K562 (cell line): ENCODE data around the gene NOSIP. TPM values are rescaled to one million over a fixed set of nuclear protein-coding genes. Genes with fewer than 3 reads are reported as not detected.
A peak's percentile ranks its signal among the peaks of the same experiment; 100 is the strongest.

Source experiments
- ATAC-seq: fragments of 200-7000 bp; cut with Tn5 transposase; 3 replicates; pipeline ENCODE4 v1.9.1; 2020; ENCODE audit warnings: moderate library complexity
- BruUV-seq: library from RNA; stranded (reverse); fragments of 400-500 nt; replicated peaks from 2 replicates; lab custom pipeline; 2021; lab: Mats Ljungman, UMichigan
- CTCF ChIA-PET: fragments of 300-600 bp; formaldehyde crosslinking; extraction: SDS; loops from one replicate; lab custom pipeline; 2021; ENCODE audit warnings: low intra/inter-chr PET ratio; lab: Yijun Ruan, JAX
- POLR2A ChIA-PET: fragments of 300-600, 350-650 bp; sonication (Branson Sonifier 250); formaldehyde crosslinking; extraction: SDS; loops from one replicate; lab custom pipeline; 2021; ENCODE audit warnings: antibody characterized with exemption, inconsistent platforms; lab: Yijun Ruan, JAX
- DNase-seq, 4 experiments: peaks; one replicate each; pipeline versions ENCODE4 v3.0.0 to v3.0.0-alpha.2; 2011 to 2018; ENCODE audit warnings: low spot score in 3 of 4, mixed read lengths in 3 of 4; ENCODE audit errors: extremely low read depth in 1 of 4
- FAIRE-seq: peaks from 2 replicates; lab custom pipeline; 2011; peaks lifted over from hg19 to GRCh38; lab: Jason Lieb, UNC
- H2AFZ ChIP-seq: 2 replicates; pipeline ENCODE4 v1.6.0; 2011; ENCODE audit warnings: low read depth, low read length, control low read depth, inconsistent platforms
- H3K27ac ChIP-seq: fragments of 200-600 bp; 3 replicates; pipeline ENCODE4 v1.8.0; 2011; ENCODE audit warnings: low read depth, mild to moderate bottlenecking, control low read depth, inconsistent platforms, low read length, moderate library complexity, mixed read lengths; ENCODE audit errors: extremely low read depth
- H3K27me3 ChIP-seq, 2 experiments: fragments of 300-600 bp in 1 of 2; 2 replicates in 1 of 2; 3 replicates in 1 of 2; pipeline versions ENCODE4 v1.6.0 to v1.8.0; 2011; ENCODE audit warnings: inconsistent platforms in 2 of 2, low read length in 2 of 2, mild to moderate bottlenecking in 1 of 2, mixed read lengths in 1 of 2, moderate library complexity in 1 of 2; ENCODE audit not compliant: control insufficient read depth in 2 of 2, insufficient read depth in 2 of 2
- H3K36me3 ChIP-seq: fragments of 300-600 bp; 3 replicates; pipeline ENCODE4 v1.8.0; 2011; ENCODE audit warnings: mild to moderate bottlenecking, low read length, inconsistent platforms; ENCODE audit not compliant: control insufficient read depth, insufficient read depth
- H3K4me1 ChIP-seq, 2 experiments: fragments of 200-600 bp in 1 of 2; replicated peaks in 1 of 2; 2 replicates in 1 of 2; 3 replicates in 1 of 2; pipeline versions ENCODE4 v1.5.1 to v1.8.0; 2011; ENCODE audit warnings: inconsistent platforms in 2 of 2, low read length in 2 of 2, mild to moderate bottlenecking in 1 of 2, mixed read lengths in 1 of 2, moderate library complexity in 1 of 2; ENCODE audit not compliant: control insufficient read depth in 2 of 2, insufficient read depth in 2 of 2
- H3K4me2 ChIP-seq: 2 replicates; pipeline ENCODE4 v1.6.1; 2011; ENCODE audit warnings: low read length, control low read depth, inconsistent platforms, mixed read lengths; ENCODE audit not compliant: insufficient read depth
- H3K4me3 ChIP-seq: fragments of 200-600 bp; sonication (generic), shearing (Covaris generic); 2 replicates; pipeline ENCODE4 v1.5.1; 2016; ENCODE audit warnings: control low read depth, inconsistent platforms
- H3K79me2 ChIP-seq: fragments of 200-600 bp; 3 replicates; pipeline ENCODE4 v1.8.0; 2011; ENCODE audit warnings: low read length, inconsistent platforms; ENCODE audit not compliant: control insufficient read depth, insufficient read depth
- H3K9ac ChIP-seq, 2 experiments: 2 replicates each; pipeline versions ENCODE4 v1.6.0 to v1.6.1; 2011; ENCODE audit warnings: low read depth in 2 of 2, low read length in 2 of 2, control low read depth in 1 of 2, inconsistent platforms in 1 of 2, mild to moderate bottlenecking in 1 of 2, mixed read lengths in 1 of 2; ENCODE audit not compliant: insufficient read depth in 1 of 2
- H3K9me1 ChIP-seq: one replicate; pipeline ENCODE4 v1.6.0; 2011; ENCODE audit warnings: inconsistent platforms, mild to moderate bottlenecking, low read length, moderate library complexity; ENCODE audit not compliant: control insufficient read depth, insufficient read depth
- H3K9me3 ChIP-seq: replicated peaks from 2 replicates; pipeline ENCODE4 v1.5.1; 2011; ENCODE audit warnings: low read depth, low read length, inconsistent platforms; ENCODE audit not compliant: control insufficient read depth, insufficient read depth
- H4K20me1 ChIP-seq: replicated peaks from 2 replicates; pipeline ENCODE4 v1.6.1; 2011; ENCODE audit warnings: low read length, inconsistent platforms, mixed read lengths; ENCODE audit not compliant: control insufficient read depth, insufficient read depth
- KDM2B ChIP-seq: fragments of 250-450 bp; sonication (Bioruptor Pico); IDR thresholded peaks from 2 replicates; pipeline ENCODE4 v1.8.0; 2021; ENCODE audit warnings: mild to moderate bottlenecking, moderate library complexity
- PHF8 ChIP-seq: fragments of 200-600 bp; sonication (generic); IDR thresholded peaks from 2 replicates; pipeline ENCODE4 v1.6.1; 2012; ENCODE audit warnings: mixed run types, mild to moderate bottlenecking, inconsistent platforms, low read length, moderate library complexity, borderline replicate concordance
- POLR2AphosphoS5 ChIP-seq: IDR thresholded peaks from 2 replicates; pipeline ENCODE4 v1.6.1; 2011; ENCODE audit warnings: mild to moderate bottlenecking, low read depth, low read length, moderate library complexity; ENCODE audit not compliant: control insufficient read depth, insufficient read depth
- POLR2G ChIP-seq: fragments of 200-400 bp; formaldehyde crosslinking; IDR thresholded peaks from 2 replicates; pipeline ENCODE4 v1.6.1; 2017; ENCODE audit warnings: low read depth, mild to moderate bottlenecking, antibody characterized with exemption, low read length, moderate library complexity
- RB1 ChIP-seq: fragments of 450-650 bp; IDR thresholded peaks from 2 replicates; pipeline ENCODE4 v1.6.1; 2017; ENCODE audit warnings: low read depth, mild to moderate bottlenecking
- SIN3A ChIP-seq, 2 experiments: fragments of 150-350 bp in 1 of 2; IDR thresholded peaks; 2 replicates each; pipeline ENCODE4 v1.6.1; 2011 to 2016; ENCODE audit warnings: borderline replicate concordance in 2 of 2, low read depth in 2 of 2, low read length in 2 of 2, mild to moderate bottlenecking in 2 of 2, moderate library complexity in 2 of 2; ENCODE audit not compliant: control insufficient read depth in 1 of 2
- STAT5A ChIP-seq: IDR thresholded peaks from 2 replicates; pipeline ENCODE4 v1.6.1; 2012; ENCODE audit warnings: low read length, inconsistent platforms, borderline replicate concordance
- ZNF263 ChIP-seq: sonication (generic); formaldehyde crosslinking; IDR thresholded peaks from 2 replicates; pipeline ENCODE4 v1.8.0; 2022; ENCODE audit warnings: mild to moderate bottlenecking, missing genetic modification reagents, borderline replicate concordance
- ZNF384 ChIP-seq: IDR thresholded peaks from 2 replicates; pipeline ENCODE4 v1.6.1; 2012; ENCODE audit warnings: low read depth, low read length, improper control_type of control experiment
- ZNF395 ChIP-seq: fragments of 200-800 bp; sonication (Bioruptor generic); IDR thresholded peaks from 2 replicates; pipeline ENCODE4 v1.6.1; 2017; ENCODE audit warnings: missing genetic modification characterization, missing compliant biosample characterization
- ZNF639 ChIP-seq, 2 experiments: fragments of 200-800 bp in 1 of 2; sonication (Bioruptor generic) in 1 of 2; sonication (generic) in 1 of 2; formaldehyde crosslinking in 1 of 2; IDR thresholded peaks in 1 of 2; conservative IDR thresholded peaks in 1 of 2; 2 replicates each; pipeline versions ENCODE4 v1.5.0 to v1.6.1; 2016 to 2020; ENCODE audit warnings: missing compliant biosample characterization in 1 of 2, missing genetic modification characterization in 1 of 2, missing genetic modification reagents in 1 of 2
- WGBS: fragments of 100-300 bp; shearing (Covaris generic); methylation state at CpG from one replicate; pipeline ENCODE4 v1.1.6; 2016; ENCODE audit warnings: low coverage, mixed read lengths; ENCODE audit not compliant: insufficient coverage; ENCODE audit errors: missing lambda C conversion rate; 5-methylcytosine and 5-hydroxymethylcytosine counted together
- in situ Hi-C: fragments of 300-500 bp; cut with MboI; formaldehyde crosslinking; loops from 4 replicates; pipeline ENCODE4 v1.15.0; 2018; ENCODE audit warnings: inconsistent platforms, mixed read lengths
- intact Hi-C: fragments of 100-400 bp; cut with micrococcal nuclease; formaldehyde crosslinking; loops from 2 replicates; pipeline ENCODE4 v1.14.2; 2022
- polyA plus RNA-seq, 8 experiments: library from polyadenylated mRNA; depleted of rRNA in 4 of 8; stranded (reverse) in 5 of 8; unstranded in 3 of 8; fragments of >200 nt; fragmentation: Nextera tagmentation in 2 of 8; fragmentation: Illumina TruSeq in 1 of 8; extraction: Ambion mirVana in 2 of 8; extraction: Trizol in 1 of 8; gene quantifications; 2 replicates each; pipeline versions ENCODE4 v1.2.1 to v1.2.3, GENCODE V29; 2011 to 2014; ENCODE audit warnings: inconsistent platforms in 1 of 8, missing spikeins in 1 of 8
- total RNA-seq, 7 experiments: library from RNA; depleted of rRNA in 6 of 7; stranded (reverse); fragments of >200 nt in 6 of 7; fragmentation: Illumina TruSeq in 2 of 7; extraction: Trizol in 2 of 7; gene quantifications; 2 replicates each; pipeline versions ENCODE4 v1.2.1 to v1.2.3, GENCODE V29; 2011 to 2021; ENCODE audit warnings: low replicate concordance in 1 of 7
- TF ChIP-seq, protein P1 (sequence below): fragments of 450-650 bp; IDR thresholded peaks from 2 replicates; pipeline ENCODE4 v1.6.1; 2018; ENCODE audit not compliant: partially characterized antibody

NOSIP gene
- total and polyA plus RNA-seq, 9 of the 15 experiments (the other 6 are each of a cell fraction or from before 2014, with no cell fraction given) = 14.4 to 153 (median 79.9) TPM

DNA sequence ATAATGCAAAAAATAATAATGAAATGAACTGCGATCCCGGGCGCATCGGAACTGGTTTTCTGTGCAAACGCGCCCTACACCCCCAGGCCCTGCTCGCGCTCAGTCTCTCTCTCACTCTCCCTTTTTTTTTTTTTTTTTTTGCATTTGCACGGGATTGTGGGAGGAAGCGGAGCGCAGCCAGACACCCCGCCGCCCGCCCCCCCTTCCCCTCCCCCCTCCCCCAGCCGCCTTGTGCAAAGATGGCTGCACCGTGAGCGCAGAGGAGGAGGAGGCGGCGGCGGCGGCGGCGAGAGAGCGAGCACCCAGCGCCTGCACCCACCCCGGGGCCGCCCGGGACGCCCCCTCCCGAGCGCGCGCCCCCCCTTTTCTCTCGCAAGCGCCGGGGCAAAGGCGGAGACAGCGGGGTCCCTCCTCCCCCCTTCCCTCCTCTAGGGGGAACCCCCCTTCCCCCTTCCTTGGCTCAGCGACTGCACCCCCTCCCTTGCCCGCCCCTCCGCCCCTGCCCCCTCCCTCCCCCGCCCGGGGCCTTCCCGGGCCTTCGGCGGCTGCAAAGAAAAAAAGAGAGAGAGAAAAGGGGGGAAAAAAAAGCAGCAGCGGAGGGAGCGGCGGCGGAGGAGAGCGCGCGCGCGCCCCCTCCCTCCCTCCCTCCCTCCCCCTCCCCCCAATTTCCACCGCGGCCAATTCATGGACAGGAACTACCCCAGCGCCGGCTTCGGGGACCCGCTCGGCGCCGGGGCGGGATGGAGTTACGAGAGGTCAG lies 10.8 kb upstream of the NOSIP start, which contains the start of gene PRR12:
PRR12 (plus strand) TSS at position 212 of the 760 bp plus-strand sequence; CDS start at position 685, 473 bp downstream.
- peaks cover 6% of the 10 kb centered on the region; the same call in 1 of the 2 replicates for H4K20me1 ChIP-seq
- peak; percentile 81 to 89 (median 87) for DNase-seq
- peak within 1 kb of the TSS; percentile 95 for H3K27ac ChIP-seq
- peaks cover 3% of the 10 kb centered on the region for H3K9me1 ChIP-seq
- intact Hi-C loops = loop anchor here (2.0 to 5.0 kb wide), 5 partner anchors 50 to 434 kb away; partner anchors contain the start of genes BCL2L12, HRC, IRF3 and PRMT1
- peak; percentile 78 for FAIRE-seq
- no peaks in the 10 kb centered on the region for H3K27me3 ChIP-seq
- in situ Hi-C loops = no loop called here
- peaks cover 24% of the 10 kb centered on the region for H3K36me3 ChIP-seq
- H3K4me2 ChIP-seq = peak within 1 kb of the TSS; percentile 97
- peak within 1 kb of the TSS; percentile 86 for H2AFZ ChIP-seq
- no peaks in the 10 kb centered on the region for H3K9me3 ChIP-seq
- WGBS = 3% methylated on average over 12 of the region's 66 CpGs
- H3K4me1 ChIP-seq = peaks cover 10 to 46% of the 10 kb centered on the region in 2 experiments; a peak in 4 of 5 replicates
- peaks cover 39% of the 10 kb centered on the region for H3K79me2 ChIP-seq
- BruUV-seq = no TSS peak
- peak; percentile 52 for ATAC-seq
- CTCF ChIA-PET = no interaction called here
- H3K4me3 ChIP-seq = peak within 1 kb of the TSS; percentile 88
- H3K9ac ChIP-seq = peak within 1 kb of the TSS; percentile 95 to 99
- POLR2A ChIA-PET = interaction anchor here (0.5 to 3.5 kb wide), 14 partner anchors 11 to 1044 kb away, joined by 3 to 30 read pairs (median 4); partner anchors contain the start of genes NOSIP, PRRG2, RPS11 and RRAS
- TF ChIP-seq ZNF395 (CRISPR knock-in tag) (peak; percentile 62; the same call in 1 of the 2 replicates), STAT5A (0 out of 2 replicates have a peak, but pooled peaks have one; percentile 3), ZNF263 (0 out of 2 replicates have a peak, but pooled peaks have one; percentile 21), ZNF384 (peak; percentile 98), PHF8 (peak; percentile 21; the same call in 1 of the 2 replicates), SIN3A (IDR thresholded peaks at IDR 0.05; ENCODE audit: borderline replicate concordance in 2 of 2, control insufficient read depth in 1 of 2, low read depth in 2 of 2, low read length in 2 of 2) (peak; percentile 35 to 62; a peak in 1 of 4 replicates), POLR2AphosphoS5 (0 out of 2 replicates have a peak, but pooled peaks have one; percentile 32), KDM2B (CRISPR knock-in tag) (no peak), RB1 (peak; percentile 57; the same call in 1 of the 2 replicates), ZNF639 (CRISPR knock-in tag; conservative IDR thresholded peaks at IDR 0.05 in 1 of 2, IDR thresholded peaks at IDR 0.05 in 1 of 2) (peak in 1 of 2 experiments; percentile 96; a peak in 2 of 4 replicates), POLR2G (peak; percentile 55; the same call in 1 of the 2 replicates)
- TF ChIP-seq, protein P1, sequence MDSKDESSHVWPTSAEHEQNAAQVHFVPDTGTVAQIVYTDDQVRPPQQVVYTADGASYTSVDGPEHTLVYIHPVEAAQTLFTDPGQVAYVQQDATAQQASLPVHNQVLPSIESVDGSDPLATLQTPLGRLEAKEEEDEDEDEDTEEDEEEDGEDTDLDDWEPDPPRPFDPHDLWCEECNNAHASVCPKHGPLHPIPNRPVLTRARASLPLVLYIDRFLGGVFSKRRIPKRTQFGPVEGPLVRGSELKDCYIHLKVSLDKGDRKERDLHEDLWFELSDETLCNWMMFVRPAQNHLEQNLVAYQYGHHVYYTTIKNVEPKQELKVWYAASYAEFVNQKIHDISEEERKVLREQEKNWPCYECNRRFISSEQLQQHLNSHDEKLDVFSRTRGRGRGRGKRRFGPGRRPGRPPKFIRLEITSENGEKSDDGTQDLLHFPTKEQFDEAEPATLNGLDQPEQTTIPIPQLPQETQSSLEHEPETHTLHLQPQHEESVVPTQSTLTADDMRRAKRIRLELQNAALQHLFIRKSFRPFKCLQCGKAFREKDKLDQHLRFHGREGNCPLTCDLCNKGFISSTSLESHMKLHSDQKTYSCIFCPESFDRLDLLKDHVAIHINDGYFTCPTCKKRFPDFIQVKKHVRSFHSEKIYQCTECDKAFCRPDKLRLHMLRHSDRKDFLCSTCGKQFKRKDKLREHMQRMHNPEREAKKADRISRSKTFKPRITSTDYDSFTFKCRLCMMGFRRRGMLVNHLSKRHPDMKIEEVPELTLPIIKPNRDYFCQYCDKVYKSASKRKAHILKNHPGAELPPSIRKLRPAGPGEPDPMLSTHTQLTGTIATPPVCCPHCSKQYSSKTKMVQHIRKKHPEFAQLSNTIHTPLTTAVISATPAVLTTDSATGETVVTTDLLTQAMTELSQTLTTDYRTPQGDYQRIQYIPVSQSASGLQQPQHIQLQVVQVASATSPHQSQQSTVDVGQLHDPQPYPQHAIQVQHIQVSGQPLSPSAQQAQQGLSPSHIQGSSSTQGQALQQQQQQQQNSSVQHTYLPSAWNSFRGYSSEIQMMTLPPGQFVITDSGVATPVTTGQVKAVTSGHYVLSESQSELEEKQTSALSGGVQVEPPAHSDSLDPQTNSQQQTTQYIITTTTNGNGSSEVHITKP = peak; percentile 63
